NT2/D1 (cell line): Measurements from ENCODE around the gene LRRC8A.

ENCODE experiments used
- YY1 ChIP-seq: IDR thresholded peaks from 2 replicates; pipeline ENCODE4 v1.6.1; 2011; ENCODE audit not compliant: insufficient read length, insufficient read depth
- ZNF274 ChIP-seq: IDR thresholded peaks from 2 replicates; pipeline ENCODE4 v1.6.1; 2011; ENCODE audit warnings: mild to moderate bottlenecking, low read depth, low read length

- TF ChIP-seq ZNF274 (no peak), YY1 (no peak)
These were observed 29.6 kb downstream of the LRRC8A start for GRCh38 chr9:128911529-128912035.
